Neural crest cell (in vitro differentiated cells): Measurements from ENCODE around the gene FOXF1. TPM values are rescaled to one million over a fixed set of nuclear protein-coding genes. Genes with fewer than 3 reads are reported as not detected.
A peak's percentile ranks its signal among the peaks of the same experiment; 100 is the strongest.

Source experiments
- DNase-seq: peaks from one replicate; pipeline ENCODE4 v3.0.0; 2021; ENCODE audit warnings: low read depth, mixed read lengths, low spot score
- H3K27ac Mint-ChIP-seq: one replicate; pipeline ENCODE4 v1.8.0; 2021; ENCODE audit warnings: mild to moderate bottlenecking, mixed read lengths; ENCODE audit not compliant: unreplicated experiment
- H3K27me3 Mint-ChIP-seq: 2 replicates; pipeline ENCODE4 v1.8.0; 2021; ENCODE audit warnings: low read depth, mild to moderate bottlenecking, mixed read lengths
- H3K36me3 Mint-ChIP-seq: 2 replicates; pipeline ENCODE4 v1.8.0; 2021; ENCODE audit warnings: low read depth, mild to moderate bottlenecking, mixed read lengths
- H3K4me1 Mint-ChIP-seq: 2 replicates; pipeline ENCODE4 v1.8.0; 2021; ENCODE audit warnings: mixed read lengths
- H3K4me3 Mint-ChIP-seq: one replicate; pipeline ENCODE4 v1.8.0; 2021; ENCODE audit warnings: mild to moderate bottlenecking, mixed read lengths
- H3K9me3 Mint-ChIP-seq: 2 replicates; pipeline ENCODE4 v1.8.0; 2021; ENCODE audit warnings: mixed read lengths
- CTCF ChIP-seq: fragments of 200-600 bp; sonication (generic); conservative IDR thresholded peaks from 2 replicates; pipeline ENCODE4 v1.5.0; 2021; ENCODE audit warnings: antibody characterized with exemption, mild to moderate bottlenecking
- total RNA-seq: library from RNA; stranded (reverse); gene quantifications from 2 replicates; pipeline ENCODE4 v1.2.1, GENCODE V29; 2021

Gene FOXF1
- total RNA-seq, 1 donor from 2014 or later: not detected

GRCh38 chr16:86554917-86555703 is 44.8 kb downstream of the FOXF1 start, which contains the start of gene MTHFSD:
Gene MTHFSD, minus strand, starts transcription at chr16:86555235. Its CDS starts 51 bp downstream, at chr16:86555184.
- Mint-ChIP-seq H3K4me1 (peaks cover 18% of the 10 kb centered on the region), H3K36me3 (no peaks in the 10 kb centered on the region), H3K27me3 (peaks cover 16% of the 10 kb centered on the region), H3K9me3 (no peaks in the 10 kb centered on the region), H3K27ac (peak within 1 kb of the TSS; percentile 95), H3K4me3 (peak within 1 kb of the TSS; percentile 87)
- peak; percentile 69 for DNase-seq
- TF ChIP-seq CTCF: no peak

DNA sequence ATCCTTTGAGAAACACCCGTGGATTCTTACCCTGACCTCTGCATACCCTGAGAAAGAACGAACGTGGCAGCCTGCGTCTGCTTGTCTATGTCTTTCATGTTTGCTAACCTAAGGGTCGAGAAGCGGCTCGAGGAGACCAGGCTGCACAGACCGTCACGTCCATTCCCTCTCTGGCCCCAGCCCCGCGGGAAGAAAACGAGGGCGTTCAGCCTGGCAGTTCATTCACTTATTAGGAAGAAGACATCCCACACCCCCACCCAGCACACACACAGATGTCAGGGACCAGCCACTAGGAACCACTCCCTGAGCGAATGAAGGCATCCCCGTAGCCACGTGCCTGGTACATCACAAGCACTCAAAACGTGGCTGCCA is 45.4 kb downstream of the FOXF1 start:
- Mint-ChIP-seq H3K9me3 (no peaks in the 10 kb centered on the region), H3K36me3 (no peaks in the 10 kb centered on the region), H3K27ac (peak overlapping the region; percentile 95), H3K27me3 (peaks cover 18% of the 10 kb centered on the region), H3K4me1 (peaks cover 18% of the 10 kb centered on the region), H3K4me3 (peak overlapping the region; percentile 87)
- no peak for TF ChIP-seq CTCF
- no peak for DNase-seq

- peak overlapping the region; percentile 87 for H3K4me3 Mint-ChIP-seq
- no peak for TF ChIP-seq CTCF
- peaks cover 18% of the 10 kb centered on the region for H3K4me1 Mint-ChIP-seq
- H3K9me3 Mint-ChIP-seq: no peaks in the 10 kb centered on the region
- H3K27ac Mint-ChIP-seq: no peak overlapping the region
- no peaks in the 10 kb centered on the region for H3K36me3 Mint-ChIP-seq
- DNase-seq: no peak
- H3K27me3 Mint-ChIP-seq: peaks cover 22% of the 10 kb centered on the region
These were observed 46.2 kb downstream of the FOXF1 start for GRCh38 chr16:86556576-86556975.

- Mint-ChIP-seq H3K4me3 (no peak overlapping the region), H3K9me3 (no peaks in the 10 kb centered on the region), H3K27me3 (peaks cover 29% of the 10 kb centered on the region), H3K36me3 (no peaks in the 10 kb centered on the region), H3K27ac (no peak overlapping the region), H3K4me1 (peaks cover 13% of the 10 kb centered on the region)
- no peak for TF ChIP-seq CTCF
- DNase-seq: no peak
These were observed 47.3 kb downstream of the FOXF1 start for GRCh38 chr16:86557587-86557986.

DNA sequence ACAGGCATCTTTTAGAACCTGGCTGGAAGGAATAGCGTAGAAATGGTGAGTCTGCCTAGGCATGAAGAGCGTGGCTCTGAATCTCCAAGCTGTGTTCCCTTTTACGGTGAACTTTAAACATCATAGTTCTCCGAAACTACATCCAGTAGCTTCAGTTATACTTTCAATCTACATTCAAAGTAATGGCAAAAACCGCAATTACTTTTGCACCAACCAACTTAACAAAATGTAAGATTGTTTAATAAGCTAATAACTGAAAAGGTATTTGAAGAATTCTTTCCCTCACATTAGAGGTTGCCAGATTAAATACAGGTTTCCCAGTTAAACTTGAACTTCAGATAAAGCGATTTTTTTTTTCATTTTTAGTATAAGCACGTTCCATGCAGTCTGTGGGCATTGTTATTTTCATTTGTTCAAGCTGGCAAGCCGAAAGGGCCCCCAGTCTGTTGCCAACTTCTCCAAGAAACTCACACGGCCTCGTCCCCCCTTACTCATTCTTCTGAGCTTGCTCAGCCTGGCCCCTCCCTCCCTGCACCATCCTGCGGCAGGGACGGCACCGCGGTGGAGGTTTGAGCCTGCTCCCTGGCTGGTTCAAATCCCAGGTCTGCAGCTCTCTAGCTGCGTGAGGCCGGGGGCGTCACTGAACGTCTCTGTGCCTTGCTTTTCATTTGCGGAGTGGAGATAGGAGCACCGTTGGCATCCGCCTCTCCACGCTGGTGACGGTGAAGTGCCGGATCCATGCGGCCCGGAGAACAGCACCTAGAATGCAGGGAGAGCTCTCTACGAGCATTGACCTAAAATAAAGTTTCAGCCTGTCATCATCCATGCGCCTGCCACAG is 48.2 kb downstream of the FOXF1 start:
- no peak overlapping the region for H3K4me3 Mint-ChIP-seq
- H3K9me3 Mint-ChIP-seq: no peaks in the 10 kb centered on the region
- H3K27me3 Mint-ChIP-seq: peaks cover 36% of the 10 kb centered on the region
- H3K4me1 Mint-ChIP-seq: peaks cover 15% of the 10 kb centered on the region
- no peak for DNase-seq
- TF ChIP-seq CTCF: no peak
- no peaks in the 10 kb centered on the region for H3K36me3 Mint-ChIP-seq
- H3K27ac Mint-ChIP-seq: no peak overlapping the region
